Measurements from ENCODE around the gene SCN1B. TPM values are rescaled to one million over a fixed set of nuclear protein-coding genes. Genes with fewer than 3 reads are reported as not detected.

Gene SCN1B
- 10 to 100 TPM in 3 of 7 donors, 1 to 10 TPM in 3, under 1 TPM in 1; 0.83 to 13.9 (median 5.7) TPM for total RNA-seq
- polyA plus RNA-seq = 10 to 100 TPM in 1 of 2 donors, 1 to 10 TPM in 1; 3.6 to 10.6 TPM
- long read RNA-seq, donor 1, partial matches to known transcripts = 0 of 3 reads
- long read RNA-seq, donor 1, other reads (novel, unspliced or antisense) = 1 of 3 reads
- long read RNA-seq, donor 2 = 0 reads
- long read RNA-seq, donor 3, transcript SCN1B-201 (6 exons, 1,670 nt) = major isoform, 17 of 17 reads
- long read RNA-seq, donor 3, partial matches to known transcripts = 0 of 17 reads
- long read RNA-seq, donor 3, other reads (novel, unspliced or antisense) = 0 of 17 reads

GRCh38 chr19:35030257-35031071, at the start of gene SCN1B:
TSS of gene SCN1B (plus strand) at chr19:35030470. CDS start at chr19:35030821, 351 bp downstream.
- Histone ChIP-seq H3K27ac (no peak within 1 kb of the TSS), H3K36me3 (no peaks in the 10 kb centered on the region), H3K27me3 (no peaks in the 10 kb centered on the region), H3K4me3 (peak within 1 kb of the TSS; percentile 55), H3K4me1 (ENCODE audit: insufficient read depth) (peaks cover 1% of the 10 kb centered on the region), H3K9me3 (no peaks in the 10 kb centered on the region)
- TF ChIP-seq CTCF (IDR thresholded peaks at IDR 0.05) (no peak), EP300 (IDR thresholded peaks at IDR 0.05) (no peak), POLR2A (IDR thresholded peaks at IDR 0.05) (no peak)
- peak; percentile 64 to 81 (median 72) for DNase-seq
- intact Hi-C loops (cut with DNase I) = no loop called here
- 0 to 1% (median 0%) methylated on average over 13 to 117 of the region's 118 CpGs for WGBS, 3 donors

- Histone ChIP-seq H3K36me3 (no peaks in the 10 kb centered on the region), H3K27me3 (no peaks in the 10 kb centered on the region), H3K27ac (no peak overlapping the region), H3K9me3 (no peaks in the 10 kb centered on the region), H3K4me1 (ENCODE audit: insufficient read depth) (peaks cover 4% of the 10 kb centered on the region), H3K4me3 (no peak overlapping the region)
- intact Hi-C loops (cut with DNase I) = no loop called here
- DNase-seq = no peak
- TF ChIP-seq EP300 (IDR thresholded peaks at IDR 0.05) = no peak
- no peak for TF ChIP-seq POLR2A (IDR thresholded peaks at IDR 0.05)
- TF ChIP-seq CTCF (IDR thresholded peaks at IDR 0.05) = no peak
- 43 to 50% (median 47%) methylated on average over 5 of the region's 5 CpGs for WGBS, 3 donors
These were observed 48.0 kb upstream of the SCN1B start for GRCh38 chr19:34982275-34982674.

DNA sequence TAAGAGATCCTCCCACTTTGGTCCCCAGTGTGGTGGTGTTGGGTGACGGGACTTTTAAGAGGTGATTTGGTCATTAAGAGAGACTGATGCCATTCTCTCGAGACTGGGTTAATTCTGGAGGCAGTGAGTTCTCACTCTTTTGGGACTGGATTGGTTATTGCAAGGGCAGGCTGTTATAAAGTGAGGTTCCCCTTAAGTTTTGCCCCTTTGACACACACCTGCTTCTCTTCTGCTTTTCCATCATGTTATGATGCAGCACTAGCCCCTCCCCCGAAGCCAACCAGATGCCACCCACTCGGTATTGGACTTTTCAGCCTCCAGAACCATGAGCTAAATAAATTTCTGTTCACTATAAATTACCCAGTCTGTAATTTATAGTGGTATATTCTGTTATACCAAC, 46.5 kb upstream of the SCN1B start:
- Histone ChIP-seq H3K36me3 (no peaks in the 10 kb centered on the region), H3K4me3 (no peak overlapping the region), H3K27me3 (no peaks in the 10 kb centered on the region), H3K27ac (no peak overlapping the region), H3K9me3 (no peaks in the 10 kb centered on the region), H3K4me1 (ENCODE audit: insufficient read depth) (peaks cover 4% of the 10 kb centered on the region)
- no peak for TF ChIP-seq EP300 (IDR thresholded peaks at IDR 0.05)
- no peak for TF ChIP-seq POLR2A (IDR thresholded peaks at IDR 0.05)
- TF ChIP-seq CTCF (IDR thresholded peaks at IDR 0.05) = no peak
- DNase-seq = no peak
- WGBS, 3 donors = 89 to 90% (median 89%) methylated on average over 4 of the region's 4 CpGs
- intact Hi-C loops (cut with DNase I) = no loop called here

DNA sequence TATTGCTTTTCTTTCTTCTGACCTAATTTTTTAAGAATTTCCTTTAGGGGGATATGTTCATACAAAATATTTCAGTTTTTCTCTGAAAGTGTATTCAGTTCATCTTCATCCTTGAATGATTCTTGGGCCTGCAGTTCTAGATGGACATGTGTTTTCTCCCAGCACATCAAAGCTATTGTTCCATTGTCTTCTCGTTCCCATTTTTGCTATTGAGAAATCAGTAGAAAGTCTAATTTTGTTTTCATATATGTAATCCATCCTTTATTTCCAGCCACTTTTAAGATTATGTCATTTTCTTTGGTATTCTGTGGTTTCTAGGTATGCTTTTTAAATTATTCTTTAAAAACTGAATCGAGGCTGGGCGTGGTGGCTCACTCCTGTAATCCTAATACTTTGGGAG, 46.0 kb upstream of the SCN1B start:
- no peaks in the 10 kb centered on the region for H3K36me3 ChIP-seq

More for the DNA sequence above, 46.0 kb upstream of the SCN1B start:
- no peak for DNase-seq
- intact Hi-C loops (cut with DNase I) = no loop called here
- Histone ChIP-seq H3K27me3 (no peaks in the 10 kb centered on the region), H3K27ac (no peak overlapping the region), H3K9me3 (no peaks in the 10 kb centered on the region), H3K4me1 (ENCODE audit: insufficient read depth) (peaks cover 4% of the 10 kb centered on the region), H3K4me3 (no peak overlapping the region)
- 94 to 95% (median 95%) methylated on average over 3 of the region's 3 CpGs for WGBS, 3 donors
- TF ChIP-seq POLR2A (IDR thresholded peaks at IDR 0.05) = no peak
- TF ChIP-seq CTCF (IDR thresholded peaks at IDR 0.05) = no peak
- TF ChIP-seq EP300 (IDR thresholded peaks at IDR 0.05) = no peak
